Measurements from ENCODE around the gene ARMS2. TPM values are rescaled to one million over a fixed set of nuclear protein-coding genes. Genes with fewer than 3 reads are reported as not detected.

Gene ARMS2
- total RNA-seq, 2 donors from 2014 or later, result not detected

DNA sequence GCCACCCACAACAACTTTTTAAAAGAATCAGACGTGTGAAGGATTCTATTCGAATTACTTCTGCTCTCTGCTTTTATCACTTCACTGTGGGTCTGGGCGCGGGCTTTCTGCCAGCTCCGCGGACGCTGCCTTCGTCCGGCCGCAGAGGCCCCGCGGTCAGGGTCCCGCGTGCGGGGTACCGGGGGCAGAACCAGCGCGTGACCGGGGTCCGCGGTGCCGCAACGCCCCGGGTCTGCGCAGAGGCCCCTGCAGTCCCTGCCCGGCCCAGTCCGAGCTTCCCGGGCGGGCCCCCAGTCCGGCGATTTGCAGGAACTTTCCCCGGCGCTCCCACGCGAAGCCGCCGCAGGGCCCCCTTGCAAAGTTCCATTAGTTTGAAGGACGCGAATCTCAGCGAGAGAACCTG, 6.4 kb downstream of the ARMS2 start:
- no peaks in the 10 kb centered on the region for H3K9me3 Mint-ChIP-seq
- H3K36me3 Mint-ChIP-seq, result no peaks in the 10 kb centered on the region
- no peak overlapping the region for H3K27ac Mint-ChIP-seq
- peaks cover 0 to 6% of the 10 kb centered on the region in 2 donors for H3K4me1 Mint-ChIP-seq (ENCODE audit: low read depth in 2 of 2)
- no peak overlapping the region for H3K4me3 Mint-ChIP-seq
- peaks cover 48 to 67% of the 10 kb centered on the region in 2 donors for H3K27me3 Mint-ChIP-seq
- ATAC-seq (no peak), DNase-seq (ENCODE audit: low spot score) (no peak)

DNA sequence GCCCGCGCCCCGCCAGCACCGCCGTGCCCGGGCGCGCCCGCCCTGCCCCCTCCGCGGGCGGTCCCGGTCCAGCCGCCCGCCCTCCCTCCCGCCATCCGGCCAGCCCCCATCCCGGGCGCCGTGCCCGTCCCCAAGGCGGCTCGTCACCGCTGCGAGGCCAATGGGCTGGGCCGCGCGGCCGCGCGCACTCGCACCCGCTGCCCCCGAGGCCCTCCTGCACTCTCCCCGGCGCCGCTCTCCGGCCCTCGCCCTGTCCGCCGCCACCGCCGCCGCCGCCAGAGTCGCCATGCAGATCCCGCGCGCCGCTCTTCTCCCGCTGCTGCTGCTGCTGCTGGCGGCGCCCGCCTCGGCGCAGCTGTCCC, 6.9 kb downstream of the ARMS2 start, which contains the start of gene HTRA1:
Gene HTRA1 (plus strand): TSS at position 187 of the 362 bp plus-strand sequence. CDS start 100 bp downstream, at position 287.
- H3K36me3 Mint-ChIP-seq, result no peaks in the 10 kb centered on the region

DNA sequence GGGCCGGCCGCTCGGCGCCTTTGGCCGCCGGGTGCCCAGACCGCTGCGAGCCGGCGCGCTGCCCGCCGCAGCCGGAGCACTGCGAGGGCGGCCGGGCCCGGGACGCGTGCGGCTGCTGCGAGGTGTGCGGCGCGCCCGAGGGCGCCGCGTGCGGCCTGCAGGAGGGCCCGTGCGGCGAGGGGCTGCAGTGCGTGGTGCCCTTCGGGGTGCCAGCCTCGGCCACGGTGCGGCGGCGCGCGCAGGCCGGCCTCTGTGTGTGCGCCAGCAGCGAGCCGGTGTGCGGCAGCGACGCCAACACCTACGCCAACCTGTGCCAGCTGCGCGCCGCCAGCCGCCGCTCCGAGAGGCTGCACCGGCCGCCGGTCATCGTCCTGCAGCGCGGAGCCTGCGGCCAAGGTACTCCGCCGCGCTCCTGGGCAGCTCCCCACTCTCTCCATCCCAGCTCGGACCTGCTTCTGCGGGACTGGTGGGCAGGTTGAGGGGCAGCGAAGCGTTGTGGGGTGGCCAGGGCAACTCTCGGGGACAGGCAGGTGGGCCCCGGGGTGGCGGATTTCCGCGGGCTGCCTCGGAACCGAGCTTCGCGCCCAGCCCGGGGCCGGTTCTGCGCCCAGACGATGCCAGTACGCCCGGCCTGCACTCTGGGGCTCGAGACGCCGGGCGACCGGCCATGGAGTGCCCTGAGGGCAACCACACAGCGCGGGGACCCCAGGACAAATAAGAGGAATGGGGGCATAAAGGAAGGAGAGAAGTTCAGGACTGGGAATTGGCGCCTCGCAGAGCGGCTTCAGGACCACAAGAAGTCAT, 7.5 kb downstream of the ARMS2 start:
- H3K4me3 Mint-ChIP-seq, result peak overlapping the region; percentile 74
- ATAC-seq (peak; percentile 35 to 37), DNase-seq (ENCODE audit: low spot score) (no peak)
- peaks cover 47 to 69% of the 10 kb centered on the region in 2 donors for H3K27me3 Mint-ChIP-seq
- peaks cover 0 to 6% of the 10 kb centered on the region in 2 donors for H3K4me1 Mint-ChIP-seq (ENCODE audit: low read depth in 2 of 2)
- H3K27ac Mint-ChIP-seq, result no peak overlapping the region
- no peaks in the 10 kb centered on the region for H3K36me3 Mint-ChIP-seq
- no peaks in the 10 kb centered on the region for H3K9me3 Mint-ChIP-seq

More for the DNA sequence above, 6.9 kb downstream of the ARMS2 start, which contains the start of gene HTRA1:
- Mint-ChIP-seq H3K27me3 (peaks cover 48 to 67% of the 10 kb centered on the region in 2 donors), H3K4me1 (ENCODE audit: low read depth in 2 of 2) (peaks cover 0 to 6% of the 10 kb centered on the region in 2 donors), H3K9me3 (no peaks in the 10 kb centered on the region), H3K27ac (no peak within 1 kb of the TSS), H3K4me3 (peak within 1 kb of the TSS; percentile 74)
- ATAC-seq, result peak in 1 of 2 donors; percentile 57
- DNase-seq (ENCODE audit: low spot score), result no peak

DNA sequence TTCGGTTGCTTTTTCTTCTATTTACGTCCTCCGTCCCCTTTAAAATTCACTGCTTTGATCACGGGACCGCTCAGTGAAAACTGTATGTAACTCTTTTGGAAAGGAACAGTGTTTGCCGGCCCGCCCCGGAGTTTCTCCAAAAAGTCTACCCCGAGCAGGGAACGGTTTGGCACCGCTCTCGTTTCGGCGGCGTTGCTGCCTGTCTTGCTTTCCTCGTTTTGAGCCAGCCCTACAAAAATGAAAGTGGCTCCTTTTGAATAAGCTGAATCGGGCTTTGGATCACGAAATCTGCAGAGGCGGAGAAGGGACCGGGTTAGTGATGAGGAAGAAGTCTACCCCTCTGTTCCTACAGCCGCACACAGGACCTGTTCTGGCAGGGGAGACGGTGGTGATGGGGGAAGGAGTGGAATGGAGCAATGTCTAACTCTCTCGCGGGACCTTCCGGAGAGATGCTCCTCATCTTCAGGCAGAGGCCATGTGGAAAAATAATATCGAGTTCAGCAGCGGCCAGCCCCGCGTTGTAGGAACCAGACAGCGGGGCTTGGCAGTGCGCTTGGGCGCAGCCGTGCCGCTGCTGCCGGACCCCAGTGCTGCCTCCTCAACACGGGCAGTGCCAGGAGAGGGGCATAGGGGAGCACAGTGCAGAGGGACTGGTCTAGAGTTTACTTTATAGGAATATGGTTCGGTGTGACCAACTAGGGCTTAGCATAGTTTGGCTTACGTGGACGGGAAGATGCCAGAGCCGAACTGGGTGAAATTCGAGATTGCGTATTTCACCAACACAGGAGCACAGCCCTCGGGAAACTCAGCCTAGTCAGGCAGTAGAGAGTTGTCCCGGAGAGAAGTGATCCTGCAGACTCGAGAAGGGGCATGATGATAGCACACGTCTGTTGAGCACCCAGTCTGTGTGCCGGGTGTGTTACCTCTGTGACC, 8.3 kb downstream of the ARMS2 start:
- Mint-ChIP-seq H3K9me3 (no peaks in the 10 kb centered on the region), H3K4me3 (peak overlapping the region; percentile 74), H3K4me1 (ENCODE audit: low read depth in 2 of 2) (peaks cover 0 to 6% of the 10 kb centered on the region in 2 donors), H3K27ac (no peak overlapping the region), H3K27me3 (peaks cover 43 to 64% of the 10 kb centered on the region in 2 donors), H3K36me3 (no peaks in the 10 kb centered on the region)
- DNase-seq (ENCODE audit: low spot score) (no peak), ATAC-seq (no peak)

DNA sequence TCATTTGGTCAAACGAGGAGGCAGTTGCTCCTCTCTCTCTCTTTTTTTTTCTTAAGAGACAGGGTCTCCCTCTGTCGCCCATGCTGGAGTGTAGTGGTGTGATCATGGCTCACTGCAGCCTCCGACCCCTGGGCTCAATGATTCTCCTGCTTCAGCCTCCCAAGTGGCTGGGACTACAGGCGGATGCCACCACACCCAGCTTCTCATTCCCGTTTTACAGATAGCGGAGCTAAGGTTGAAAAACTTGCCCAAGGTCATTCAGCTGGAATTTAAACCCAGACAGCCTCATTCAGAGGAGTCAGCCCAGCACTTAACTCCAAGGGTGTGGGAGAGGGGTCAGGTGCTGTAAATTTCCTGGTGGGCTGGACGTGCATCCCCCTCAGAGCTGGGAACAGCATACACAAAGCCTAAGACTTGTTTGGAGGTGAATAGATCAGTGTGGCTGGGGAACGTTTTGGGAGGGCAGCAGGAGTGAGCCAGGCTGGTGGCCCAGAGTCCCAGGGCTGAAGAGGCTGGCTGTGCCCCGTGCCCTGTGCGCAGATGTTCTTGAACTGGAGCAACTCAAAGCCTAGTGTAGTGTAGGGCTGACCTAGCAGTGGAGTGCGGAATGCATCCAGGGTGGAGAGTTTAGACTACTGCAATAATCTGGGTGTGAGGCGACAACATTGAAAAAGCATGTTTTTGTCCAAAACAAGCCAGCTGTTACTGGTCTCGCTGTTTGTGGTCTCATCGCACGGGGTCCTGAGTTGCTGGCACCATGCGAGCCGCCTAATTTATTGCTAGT, 9.2 kb downstream of the ARMS2 start:
- Mint-ChIP-seq H3K4me1 (ENCODE audit: low read depth in 2 of 2) (peaks cover 0 to 6% of the 10 kb centered on the region in 2 donors), H3K9me3 (no peaks in the 10 kb centered on the region), H3K36me3 (no peaks in the 10 kb centered on the region), H3K27me3 (peaks cover 41 to 56% of the 10 kb centered on the region in 2 donors), H3K4me3 (peak overlapping the region; percentile 46), H3K27ac (no peak overlapping the region)
- DNase-seq (ENCODE audit: low spot score), result no peak
- ATAC-seq, result no peak

DNA sequence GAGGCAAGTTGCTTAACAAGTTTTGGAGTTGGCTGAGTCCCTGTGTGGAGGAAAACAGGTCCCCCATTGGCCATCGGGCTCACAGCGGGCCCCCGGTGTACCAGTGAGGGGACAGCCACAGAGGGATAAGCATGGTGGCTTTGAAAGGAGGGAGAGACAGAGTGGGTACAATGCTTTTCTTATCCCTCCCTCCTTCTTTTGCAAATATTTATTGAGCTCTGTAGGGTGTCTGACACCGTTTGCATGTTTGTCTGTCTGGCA, 9.7 kb downstream of the ARMS2 start:
- peaks cover 36 to 51% of the 10 kb centered on the region in 2 donors for H3K27me3 Mint-ChIP-seq
- ATAC-seq, result no peak
- no peaks in the 10 kb centered on the region for H3K36me3 Mint-ChIP-seq
- peaks cover 0 to 6% of the 10 kb centered on the region in 2 donors for H3K4me1 Mint-ChIP-seq (ENCODE audit: low read depth in 2 of 2)
- DNase-seq (ENCODE audit: low spot score), result no peak
- H3K4me3 Mint-ChIP-seq, result no peak overlapping the region
- no peak overlapping the region for H3K27ac Mint-ChIP-seq
- no peaks in the 10 kb centered on the region for H3K9me3 Mint-ChIP-seq

DNA sequence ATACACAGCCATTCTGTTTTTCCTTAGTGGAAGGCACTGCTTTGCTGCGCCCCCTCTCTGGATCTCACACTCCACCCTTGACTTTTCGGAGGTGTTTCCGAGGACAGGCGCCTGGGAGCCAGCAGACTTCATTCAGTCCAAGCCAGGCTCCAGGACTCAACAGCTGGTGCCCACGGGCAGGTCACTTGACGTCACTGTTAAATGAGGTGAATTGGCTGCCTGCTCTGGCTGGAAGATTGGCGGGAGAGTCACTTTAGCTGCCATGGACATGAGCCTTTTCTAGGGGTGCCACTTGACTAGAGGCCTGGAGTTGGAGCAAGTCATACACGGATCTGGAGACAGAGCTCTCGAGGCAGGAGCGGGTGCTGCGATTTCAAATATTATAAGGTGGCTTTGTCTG, 10.1 kb downstream of the ARMS2 start:
- H3K27ac Mint-ChIP-seq, result no peak overlapping the region
- DNase-seq (ENCODE audit: low spot score) (no peak), ATAC-seq (no peak)
- no peaks in the 10 kb centered on the region for H3K36me3 Mint-ChIP-seq
- no peak overlapping the region for H3K4me3 Mint-ChIP-seq
- H3K9me3 Mint-ChIP-seq, result no peaks in the 10 kb centered on the region
- H3K27me3 Mint-ChIP-seq, result peaks cover 31 to 47% of the 10 kb centered on the region in 2 donors
- peaks cover 0 to 6% of the 10 kb centered on the region in 2 donors for H3K4me1 Mint-ChIP-seq (ENCODE audit: low read depth in 2 of 2)

DNA sequence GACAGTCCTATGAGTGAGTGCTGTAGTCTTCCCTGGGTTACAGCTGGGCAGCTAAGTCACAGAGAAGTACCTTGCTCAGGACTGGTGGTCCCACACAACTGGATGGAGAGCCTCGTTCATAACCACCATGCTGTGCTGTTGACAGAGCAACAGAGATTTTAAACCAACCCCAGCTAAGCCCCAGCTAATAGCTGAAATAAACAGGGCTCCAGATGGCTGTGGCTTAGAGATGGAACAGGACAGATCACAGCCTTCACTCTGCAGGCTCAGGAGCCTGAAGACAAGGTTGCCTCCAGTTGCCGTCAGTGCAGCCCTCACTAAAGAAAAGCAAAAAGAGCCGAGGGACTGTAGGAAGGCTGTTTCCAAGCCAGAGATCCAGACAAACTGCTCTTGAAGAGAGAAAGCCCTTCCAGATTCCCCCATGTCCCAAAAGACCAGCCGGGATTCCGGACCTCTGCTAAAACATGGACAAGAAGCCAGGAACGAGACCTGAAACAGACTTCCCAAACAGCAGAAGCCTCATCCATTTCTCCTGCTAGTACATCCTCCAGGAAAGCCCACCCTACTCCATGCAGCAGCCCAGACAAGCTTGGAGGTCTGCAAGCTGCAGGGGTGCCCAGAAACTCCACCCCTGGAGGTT, 11.1 kb downstream of the ARMS2 start:
- Mint-ChIP-seq H3K27ac (no peak overlapping the region), H3K9me3 (no peaks in the 10 kb centered on the region), H3K4me1 (ENCODE audit: low read depth in 2 of 2) (peaks cover 0 to 6% of the 10 kb centered on the region in 2 donors), H3K36me3 (no peaks in the 10 kb centered on the region), H3K4me3 (no peak overlapping the region), H3K27me3 (peaks cover 40 to 51% of the 10 kb centered on the region in 2 donors)
- ATAC-seq, result peak in 1 of 2 donors; percentile 25
- DNase-seq (ENCODE audit: low spot score), result no peak

DNA sequence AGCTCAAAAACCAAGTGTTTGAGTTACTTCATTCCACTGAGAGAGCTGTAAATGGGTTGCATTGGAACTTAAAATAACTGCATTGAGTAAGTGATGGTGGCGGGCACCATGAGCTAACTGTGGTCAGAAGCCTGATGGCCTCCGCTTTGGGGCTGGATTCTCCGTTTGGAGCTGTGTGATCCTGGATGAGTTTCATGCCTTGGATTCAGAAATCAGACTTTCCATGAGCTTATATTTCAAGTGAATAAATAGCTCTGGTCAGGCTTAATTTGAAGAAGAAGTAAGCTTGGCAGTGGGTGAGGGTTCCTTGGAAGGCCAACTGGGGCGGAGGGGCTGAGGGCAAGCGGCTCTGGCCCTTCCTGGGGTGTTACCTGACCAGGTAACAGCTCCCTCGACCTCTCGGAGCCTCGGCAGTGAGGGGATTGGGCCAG, 12.5 kb downstream of the ARMS2 start:
- ATAC-seq, result no peak
- no peak for DNase-seq (ENCODE audit: low spot score)
- Mint-ChIP-seq H3K27ac (no peak overlapping the region), H3K4me1 (ENCODE audit: low read depth in 2 of 2) (peaks cover 0 to 6% of the 10 kb centered on the region in 2 donors), H3K27me3 (peaks cover 49 to 62% of the 10 kb centered on the region in 2 donors), H3K4me3 (no peak overlapping the region), H3K9me3 (no peaks in the 10 kb centered on the region), H3K36me3 (no peaks in the 10 kb centered on the region)

DNA sequence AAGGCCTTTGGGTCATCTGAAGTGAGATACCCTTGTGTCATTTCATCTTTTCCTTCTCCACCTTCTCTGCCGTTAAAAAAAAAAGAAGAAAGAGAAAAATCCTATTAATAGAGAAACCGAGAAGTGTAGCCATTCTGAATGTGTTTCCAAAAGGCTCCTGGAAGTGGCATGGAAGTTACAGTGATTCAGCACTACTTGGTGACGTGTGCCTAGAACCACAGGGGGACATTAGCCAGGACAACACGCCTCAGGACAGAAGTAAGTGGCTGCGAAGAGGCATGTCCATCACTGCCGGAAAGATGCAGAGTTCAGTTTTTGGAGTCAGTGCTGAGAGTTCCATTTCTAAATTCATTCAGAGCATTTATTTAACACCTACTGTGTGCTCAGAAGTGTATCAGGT, 13.2 kb downstream of the ARMS2 start:
- H3K27me3 Mint-ChIP-seq, result peaks cover 44 to 57% of the 10 kb centered on the region in 2 donors
- H3K4me3 Mint-ChIP-seq, result no peak overlapping the region
- no peaks in the 10 kb centered on the region for H3K9me3 Mint-ChIP-seq
- H3K36me3 Mint-ChIP-seq, result no peaks in the 10 kb centered on the region
- DNase-seq (ENCODE audit: low spot score), result no peak
- no peak overlapping the region for H3K27ac Mint-ChIP-seq
- ATAC-seq, result no peak
- H3K4me1 Mint-ChIP-seq (ENCODE audit: low read depth in 2 of 2), result peaks cover 0 to 2% of the 10 kb centered on the region in 2 donors

DNA sequence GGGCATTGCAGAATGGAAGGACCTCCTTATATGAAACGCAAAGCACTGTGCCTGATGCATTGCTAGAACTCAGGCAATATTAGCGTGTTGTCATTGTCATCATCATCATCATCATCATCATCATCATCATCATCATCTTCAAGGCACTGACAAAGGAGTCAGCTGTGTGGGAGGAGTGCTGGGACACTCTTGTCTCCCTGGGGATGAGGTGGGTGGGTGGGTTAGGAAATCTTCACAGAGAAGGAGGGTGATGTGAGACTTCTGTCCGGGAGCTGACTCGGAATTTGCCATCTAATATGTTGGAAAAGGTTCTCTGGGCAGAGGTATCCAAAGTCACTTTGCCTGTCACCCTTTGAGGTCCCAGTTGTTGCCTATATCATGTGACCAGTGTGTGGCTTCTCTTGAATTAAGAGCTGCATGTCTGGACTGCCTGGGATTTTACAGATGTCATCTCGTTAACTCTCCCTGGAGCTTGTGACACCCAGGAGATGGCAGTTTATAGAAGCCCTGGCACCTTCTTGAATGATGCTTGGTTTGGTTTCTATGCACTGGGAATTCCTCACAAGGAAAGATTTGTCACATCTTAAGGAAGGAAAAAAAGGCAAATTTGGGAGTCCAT, 14.0 kb downstream of the ARMS2 start:
- H3K9me3 Mint-ChIP-seq, result no peaks in the 10 kb centered on the region
- H3K27me3 Mint-ChIP-seq, result peaks cover 39 to 50% of the 10 kb centered on the region in 2 donors
- no peak for DNase-seq (ENCODE audit: low spot score)
- no peaks in the 10 kb centered on the region for H3K36me3 Mint-ChIP-seq
- H3K27ac Mint-ChIP-seq, result no peak overlapping the region
- no peak overlapping the region for H3K4me3 Mint-ChIP-seq
- H3K4me1 Mint-ChIP-seq (ENCODE audit: low read depth in 2 of 2), result no peaks in the 10 kb centered on the region
- ATAC-seq, result no peak

DNA sequence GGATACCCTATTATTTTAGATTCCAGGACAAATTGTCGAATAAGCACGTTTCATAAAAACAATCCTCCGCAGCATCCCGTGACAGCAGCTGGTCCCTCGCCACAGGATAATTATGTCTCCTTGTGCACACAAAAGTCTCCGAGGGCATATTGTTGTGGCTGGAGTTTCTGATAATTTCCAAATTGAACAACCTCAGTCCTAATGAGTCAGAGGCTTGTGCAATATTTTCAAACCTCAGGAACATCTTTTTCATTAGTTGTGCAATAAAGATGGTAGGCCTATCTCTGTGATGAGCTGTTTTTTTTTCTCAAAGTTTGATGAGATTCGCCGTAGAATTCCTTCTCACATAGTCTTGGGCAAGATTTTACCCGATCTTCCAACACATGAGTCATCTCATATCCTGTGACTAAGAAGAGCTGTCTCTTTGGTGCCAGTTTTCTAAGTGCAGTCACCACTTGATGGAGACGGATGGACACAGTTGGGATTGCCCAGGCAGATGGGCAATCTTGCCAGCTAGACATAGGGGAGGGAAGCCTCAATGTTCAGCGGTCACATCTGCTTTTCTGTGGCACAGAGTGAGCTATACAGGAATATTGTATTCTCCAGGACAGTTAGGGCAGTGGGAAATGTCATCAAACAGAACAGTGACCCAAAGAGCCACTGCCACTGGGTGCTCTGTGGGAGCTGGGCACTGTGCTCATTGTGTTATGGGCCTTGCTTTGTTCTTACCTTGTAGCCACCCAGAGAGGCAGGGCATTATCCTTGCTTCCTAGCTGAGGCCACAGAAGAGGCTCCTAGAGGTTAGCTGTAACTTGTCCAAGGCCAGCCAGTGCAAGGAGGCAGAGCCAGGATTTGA, 14.7 kb downstream of the ARMS2 start:
- no peak overlapping the region for H3K27ac Mint-ChIP-seq
- no peak overlapping the region for H3K4me3 Mint-ChIP-seq
- DNase-seq (ENCODE audit: low spot score) (no peak), ATAC-seq (no peak)
- no peaks in the 10 kb centered on the region for H3K4me1 Mint-ChIP-seq (ENCODE audit: low read depth in 2 of 2)
- H3K36me3 Mint-ChIP-seq, result no peaks in the 10 kb centered on the region
- no peaks in the 10 kb centered on the region for H3K9me3 Mint-ChIP-seq
- H3K27me3 Mint-ChIP-seq, result peaks cover 35 to 43% of the 10 kb centered on the region in 2 donors
